GM18499 (cell line): ENCODE measurements around the gene AHCTF1.
A peak's percentile ranks its signal among the peaks of the same experiment; 100 is the strongest.

ENCODE experiments used
- ATAC-seq: cut with Tn5 transposase; IDR thresholded peaks from one replicate; pipeline ENCODE4 v1.9.1; 2021; ENCODE audit warnings: moderate number of reproducible peaks; ENCODE audit not compliant: insufficient read depth, unreplicated experiment

The AHCTF1 gene, protein sequence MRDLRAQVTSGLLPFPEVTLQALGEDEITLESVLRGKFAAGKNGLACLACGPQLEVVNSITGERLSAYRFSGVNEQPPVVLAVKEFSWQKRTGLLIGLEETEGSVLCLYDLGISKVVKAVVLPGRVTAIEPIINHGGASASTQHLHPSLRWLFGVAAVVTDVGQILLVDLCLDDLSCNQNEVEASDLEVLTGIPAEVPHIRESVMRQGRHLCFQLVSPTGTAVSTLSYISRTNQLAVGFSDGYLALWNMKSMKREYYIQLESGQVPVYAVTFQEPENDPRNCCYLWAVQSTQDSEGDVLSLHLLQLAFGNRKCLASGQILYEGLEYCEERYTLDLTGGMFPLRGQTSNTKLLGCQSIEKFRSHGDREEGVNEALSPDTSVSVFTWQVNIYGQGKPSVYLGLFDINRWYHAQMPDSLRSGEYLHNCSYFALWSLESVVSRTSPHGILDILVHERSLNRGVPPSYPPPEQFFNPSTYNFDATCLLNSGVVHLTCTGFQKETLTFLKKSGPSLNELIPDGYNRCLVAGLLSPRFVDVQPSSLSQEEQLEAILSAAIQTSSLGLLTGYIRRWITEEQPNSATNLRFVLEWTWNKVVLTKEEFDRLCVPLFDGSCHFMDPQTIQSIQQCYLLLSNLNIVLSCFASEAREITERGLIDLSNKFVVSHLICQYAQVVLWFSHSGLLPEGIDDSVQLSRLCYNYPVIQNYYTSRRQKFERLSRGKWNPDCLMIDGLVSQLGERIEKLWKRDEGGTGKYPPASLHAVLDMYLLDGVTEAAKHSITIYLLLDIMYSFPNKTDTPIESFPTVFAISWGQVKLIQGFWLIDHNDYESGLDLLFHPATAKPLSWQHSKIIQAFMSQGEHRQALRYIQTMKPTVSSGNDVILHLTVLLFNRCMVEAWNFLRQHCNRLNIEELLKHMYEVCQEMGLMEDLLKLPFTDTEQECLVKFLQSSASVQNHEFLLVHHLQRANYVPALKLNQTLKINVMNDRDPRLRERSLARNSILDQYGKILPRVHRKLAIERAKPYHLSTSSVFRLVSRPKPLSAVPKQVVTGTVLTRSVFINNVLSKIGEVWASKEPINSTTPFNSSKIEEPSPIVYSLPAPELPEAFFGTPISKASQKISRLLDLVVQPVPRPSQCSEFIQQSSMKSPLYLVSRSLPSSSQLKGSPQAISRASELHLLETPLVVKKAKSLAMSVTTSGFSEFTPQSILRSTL (N-terminal part only)

GRCh38 chr1:246931549-246932365 is at the start of gene AHCTF1:
Gene AHCTF1 (minus strand): TSS chr1:246931948. CDS start chr1:246918370, 13,578 bp downstream.
- ATAC-seq, result peak; percentile 80

DNA sequence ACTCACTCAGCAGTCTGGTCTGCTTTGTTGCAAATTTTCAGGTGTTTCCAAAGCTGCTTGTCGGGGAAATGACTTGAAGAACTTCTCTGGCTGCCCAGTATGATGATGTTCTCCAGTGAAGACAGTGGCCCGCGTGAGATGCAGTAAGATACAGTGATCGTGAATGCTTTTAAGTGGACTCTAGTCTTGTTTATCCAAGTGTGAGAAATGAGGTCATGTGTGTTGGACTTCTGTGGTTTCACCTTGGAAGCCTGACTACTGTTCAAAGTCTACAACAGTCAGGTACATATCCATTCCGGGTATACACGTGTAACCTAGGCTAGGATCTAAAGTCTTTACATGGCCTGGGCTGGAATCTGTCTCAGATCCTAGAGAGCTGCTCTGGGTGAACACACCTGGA is 47.0 kb upstream of the AHCTF1 start:
- ATAC-seq, result no peak

- ATAC-seq, result no peak
Measured at GRCh38 chr1:246978281-246978680, 46.5 kb upstream of the AHCTF1 start.

DNA sequence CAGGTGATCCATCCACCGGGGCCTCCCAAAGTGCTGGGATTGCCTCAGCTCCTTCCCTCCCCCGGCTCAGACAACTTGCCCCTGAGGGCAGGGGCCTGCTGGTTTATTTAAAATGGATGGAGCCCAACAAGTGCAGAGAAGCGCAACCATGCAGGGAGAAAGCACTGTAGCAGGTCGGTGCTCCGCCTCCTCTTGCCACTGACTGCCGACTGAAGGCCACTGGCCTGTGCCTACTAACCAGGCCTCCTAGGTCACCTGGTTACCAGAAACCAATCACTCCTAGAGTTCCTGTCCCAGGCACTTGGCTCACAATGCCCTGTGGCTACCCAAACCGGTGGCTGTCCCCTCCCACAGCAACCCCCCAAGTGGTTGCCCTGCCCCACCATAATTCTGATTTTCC is 40.2 kb upstream of the AHCTF1 start:
- ATAC-seq, result no peak

DNA sequence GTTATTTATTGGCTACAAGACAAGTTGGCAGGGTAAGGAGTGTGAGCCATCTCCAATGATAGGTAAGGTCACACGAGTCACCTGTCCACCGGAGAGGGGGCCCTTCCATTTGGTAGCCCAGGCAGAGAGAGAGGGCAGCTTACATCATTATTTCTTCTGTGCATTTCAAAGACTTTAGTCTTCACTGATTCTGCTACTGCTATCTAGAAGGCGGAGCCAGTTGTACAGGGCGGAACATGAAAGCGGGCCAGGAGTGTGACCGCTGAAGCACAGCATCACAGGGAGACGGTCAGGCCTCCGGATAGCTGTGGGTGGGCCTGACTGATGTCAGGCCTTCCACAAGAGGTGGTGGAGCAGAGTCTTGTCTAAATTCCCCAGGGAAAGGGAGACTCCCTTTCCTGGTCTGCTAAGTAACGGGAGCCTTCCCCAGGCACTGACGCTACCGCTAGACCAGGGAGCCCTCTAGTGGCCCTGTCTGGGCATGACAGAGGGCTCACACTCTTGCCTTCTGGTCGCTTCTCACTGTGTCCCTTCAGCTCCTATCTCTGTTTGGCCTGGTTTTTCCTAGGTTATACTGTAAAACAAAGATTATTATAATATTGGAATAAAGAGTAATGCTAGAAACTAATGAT is 39.5 kb upstream of the AHCTF1 start:
- ATAC-seq, result no peak

DNA sequence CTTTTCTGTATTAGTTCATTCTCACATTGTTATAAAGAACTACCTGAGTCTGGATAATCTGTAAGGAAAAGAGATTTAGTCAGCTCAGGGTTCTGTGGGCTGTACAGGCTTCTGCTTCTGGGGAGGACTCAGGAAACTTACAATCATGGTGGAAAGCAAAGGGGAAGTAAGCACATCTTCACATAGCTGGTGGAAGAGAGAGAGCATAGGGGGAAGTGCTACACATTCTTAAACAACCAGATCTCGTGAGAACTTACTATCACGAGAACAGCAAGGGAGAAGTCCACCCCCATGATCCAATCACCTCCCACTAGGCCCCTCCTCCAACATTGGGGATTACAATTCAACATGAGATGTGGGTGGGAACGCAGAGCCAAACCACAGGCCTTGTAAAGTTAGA is 37.9 kb upstream of the AHCTF1 start:
- no peak for ATAC-seq

DNA sequence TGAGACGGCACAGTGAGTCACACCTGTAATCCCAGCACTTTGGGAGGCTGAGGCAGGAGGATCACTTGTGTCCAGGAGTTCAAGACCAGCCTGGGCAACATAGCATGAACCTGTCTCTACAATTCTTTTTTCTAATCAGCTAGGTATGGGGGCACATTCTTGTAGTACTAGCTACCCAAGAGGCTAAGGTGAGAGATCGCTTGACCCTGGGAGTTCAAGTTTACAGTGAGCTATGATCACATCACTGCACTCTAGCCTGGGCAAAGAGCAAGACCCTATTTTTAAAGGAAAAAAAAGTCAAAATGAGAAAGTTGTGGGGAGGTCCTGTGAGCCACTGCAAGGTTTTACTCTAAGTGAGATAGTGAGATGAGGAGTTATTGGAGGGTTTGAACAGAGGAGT is 34.8 kb upstream of the AHCTF1 start:
- no peak for ATAC-seq

GRCh38 chr1:246959944-246960693 is 28.4 kb upstream of the AHCTF1 start:
- peak; percentile 47 for ATAC-seq

DNA sequence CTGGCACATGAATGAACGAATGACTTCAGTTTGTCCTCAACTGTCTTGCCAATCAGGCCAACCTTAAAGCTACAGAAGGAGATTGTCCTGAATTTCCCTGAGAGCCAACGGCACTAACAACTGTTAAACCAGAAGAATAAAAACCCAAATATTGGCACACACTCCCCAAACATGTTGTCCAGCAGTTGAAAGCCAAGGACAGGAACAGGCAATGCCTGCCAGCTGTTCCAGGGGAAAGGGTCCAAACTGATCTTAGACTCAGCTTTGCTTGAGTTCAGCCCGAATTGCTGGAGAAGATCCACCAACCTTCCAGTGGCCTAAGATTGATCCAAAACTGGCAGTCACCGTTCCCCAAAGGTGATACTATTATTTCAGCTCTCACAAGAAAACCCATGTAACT is 22.4 kb upstream of the AHCTF1 start:
- ATAC-seq, result no peak

GRCh38 chr1:246951413-246951812 is 19.7 kb upstream of the AHCTF1 start:
- ATAC-seq, result no peak

DNA sequence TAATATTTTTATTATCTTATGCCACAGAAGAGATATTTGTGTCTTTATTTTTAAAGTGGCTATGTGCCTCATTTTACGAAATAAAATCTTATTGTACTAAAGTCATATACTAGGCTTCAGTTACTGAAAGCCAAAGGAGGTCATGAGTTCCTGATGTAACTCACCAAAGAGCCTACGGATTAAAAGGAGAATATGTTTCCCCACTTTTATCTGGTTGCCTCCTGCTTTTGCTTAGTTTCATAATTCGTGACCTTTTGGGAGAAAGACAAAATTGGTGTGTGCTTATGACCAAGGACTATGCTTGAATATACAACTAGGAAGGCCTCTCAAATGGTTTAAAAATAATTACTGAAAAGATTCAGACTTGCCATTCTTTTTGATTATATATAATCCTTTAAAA is 18.2 kb upstream of the AHCTF1 start:
- ATAC-seq, result no peak

DNA sequence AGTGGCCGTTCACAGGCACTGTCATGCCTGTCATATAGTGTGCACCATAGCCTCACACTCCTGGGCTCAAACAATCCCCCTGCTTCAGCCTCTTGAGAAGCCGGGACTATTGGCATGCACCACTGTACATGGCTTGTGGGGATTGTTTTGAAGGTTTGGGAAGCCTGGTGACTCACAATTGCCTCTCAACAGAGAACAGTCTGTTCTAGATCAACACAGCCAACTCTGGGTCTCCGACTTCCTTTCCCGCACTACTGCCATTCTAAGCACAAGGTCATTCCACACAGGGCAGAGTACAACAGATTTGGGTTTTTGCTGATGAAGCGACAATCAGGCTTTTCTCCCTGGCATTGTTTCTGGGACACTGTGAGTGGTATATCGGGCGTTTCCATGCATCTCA is 15.5 kb upstream of the AHCTF1 start:
- no peak for ATAC-seq

DNA sequence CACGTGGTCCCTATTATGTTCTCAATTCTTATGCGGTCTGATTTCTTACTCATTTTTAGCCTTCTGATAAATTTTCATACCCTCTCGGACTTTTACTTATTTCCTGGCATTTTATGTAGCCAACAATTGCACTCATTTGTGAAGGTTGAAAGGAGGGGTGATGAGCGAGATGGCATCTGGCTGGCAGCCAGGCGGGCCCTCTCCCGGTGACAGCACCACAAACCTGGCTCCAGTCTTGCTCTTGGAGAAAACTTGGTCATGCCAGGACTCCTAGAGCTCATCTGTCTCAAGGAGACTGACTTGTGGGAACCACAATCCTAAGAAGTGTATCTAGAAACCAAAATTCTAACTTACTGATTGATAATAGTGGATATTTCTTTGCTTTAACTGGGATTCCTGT is 14.6 kb upstream of the AHCTF1 start:
- ATAC-seq, result no peak

- no peak for ATAC-seq
Measured at GRCh38 chr1:246934765-246935164, 3.0 kb upstream of the AHCTF1 start.

GRCh38 chr1:246933893-246934292 is 2.1 kb upstream of the AHCTF1 start:
- ATAC-seq, result no peak

GRCh38 chr1:246932366-246932700 is 585 bp upstream of the AHCTF1 start:
- no peak for ATAC-seq

DNA sequence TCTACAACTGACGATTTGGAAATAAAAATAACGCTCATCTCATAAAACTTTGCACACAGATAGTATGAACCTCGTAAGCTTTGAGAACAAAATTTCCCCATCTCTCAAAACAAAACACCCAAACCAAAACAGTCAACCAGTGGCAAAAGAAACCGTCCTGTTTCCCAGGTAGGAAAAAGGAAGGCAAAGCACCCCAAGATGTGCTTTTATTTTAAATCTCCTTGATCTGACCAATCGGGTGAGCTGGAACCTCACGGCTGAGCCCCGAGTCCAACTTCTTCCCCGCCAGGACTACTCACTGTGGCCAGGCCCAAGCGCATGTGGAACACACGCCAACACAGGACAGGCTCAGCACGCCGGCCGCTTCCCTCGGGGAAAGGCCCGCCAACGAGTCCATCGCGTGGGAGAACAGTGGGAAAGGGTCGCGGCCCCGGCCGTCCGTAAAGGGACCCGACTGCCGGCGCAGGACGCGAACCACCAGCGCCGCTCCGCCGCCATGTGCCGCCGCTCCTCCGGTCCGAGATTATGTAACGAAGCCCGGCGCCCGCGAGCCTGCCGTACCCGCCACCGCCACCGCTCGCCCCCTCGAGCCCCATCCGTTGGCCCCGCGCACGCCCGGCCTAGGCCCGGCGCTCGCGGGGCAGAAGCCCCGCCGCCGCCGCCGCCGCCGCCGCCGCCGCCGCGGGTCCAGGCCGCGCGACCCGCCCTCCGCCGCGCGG is 759 bp downstream of the AHCTF1 start:
- no peak for ATAC-seq

GRCh38 chr1:246925997-246926626 is 5.6 kb downstream of the AHCTF1 start:
- ATAC-seq, result no peak
